PFSK-1 (cell line): ENCODE results near the gene RETREG1.

Source experiments
- FOXP2 ChIP-seq: optimal IDR thresholded peaks from 2 replicates; pipeline ENCODE3; 2011; ENCODE audit warnings: borderline replicate concordance, control low read depth, inconsistent platforms; ENCODE audit not compliant: insufficient read depth; ENCODE audit errors: extremely low read length, extremely low read depth
- POLR2AphosphoS5 ChIP-seq: IDR thresholded peaks from 2 replicates; pipeline ENCODE4 v1.6.1; 2012; ENCODE audit warnings: low read depth, mild to moderate bottlenecking, control low read depth, low read length, moderate library complexity
- SIN3A ChIP-seq: IDR thresholded peaks from 2 replicates; pipeline ENCODE4 v1.6.1; 2012; ENCODE audit warnings: mild to moderate bottlenecking, low read length, moderate library complexity, borderline replicate concordance; ENCODE audit not compliant: insufficient read depth
- TAF1 ChIP-seq: IDR thresholded peaks from 2 replicates; pipeline ENCODE4 v1.6.1; 2012; ENCODE audit warnings: low read length, control low read depth, borderline replicate concordance; ENCODE audit not compliant: insufficient read depth
- TF ChIP-seq, protein P1 (sequence below), 2 experiments: IDR thresholded peaks; 2 replicates each; pipeline versions ENCODE4 v1.6.1 to v1.8.0; 2011 to 2012; ENCODE audit warnings: low read depth in 2 of 2, low read length in 2 of 2, control low read depth in 1 of 2, inconsistent platforms in 1 of 2, mild to moderate bottlenecking in 1 of 2, moderate library complexity in 1 of 2; ENCODE audit not compliant: insufficient read depth in 1 of 2

Gene RETREG1

GRCh38 chr5:16663840-16664239 is 47.0 kb upstream of the RETREG1 start:
- TF ChIP-seq, protein P1, sequence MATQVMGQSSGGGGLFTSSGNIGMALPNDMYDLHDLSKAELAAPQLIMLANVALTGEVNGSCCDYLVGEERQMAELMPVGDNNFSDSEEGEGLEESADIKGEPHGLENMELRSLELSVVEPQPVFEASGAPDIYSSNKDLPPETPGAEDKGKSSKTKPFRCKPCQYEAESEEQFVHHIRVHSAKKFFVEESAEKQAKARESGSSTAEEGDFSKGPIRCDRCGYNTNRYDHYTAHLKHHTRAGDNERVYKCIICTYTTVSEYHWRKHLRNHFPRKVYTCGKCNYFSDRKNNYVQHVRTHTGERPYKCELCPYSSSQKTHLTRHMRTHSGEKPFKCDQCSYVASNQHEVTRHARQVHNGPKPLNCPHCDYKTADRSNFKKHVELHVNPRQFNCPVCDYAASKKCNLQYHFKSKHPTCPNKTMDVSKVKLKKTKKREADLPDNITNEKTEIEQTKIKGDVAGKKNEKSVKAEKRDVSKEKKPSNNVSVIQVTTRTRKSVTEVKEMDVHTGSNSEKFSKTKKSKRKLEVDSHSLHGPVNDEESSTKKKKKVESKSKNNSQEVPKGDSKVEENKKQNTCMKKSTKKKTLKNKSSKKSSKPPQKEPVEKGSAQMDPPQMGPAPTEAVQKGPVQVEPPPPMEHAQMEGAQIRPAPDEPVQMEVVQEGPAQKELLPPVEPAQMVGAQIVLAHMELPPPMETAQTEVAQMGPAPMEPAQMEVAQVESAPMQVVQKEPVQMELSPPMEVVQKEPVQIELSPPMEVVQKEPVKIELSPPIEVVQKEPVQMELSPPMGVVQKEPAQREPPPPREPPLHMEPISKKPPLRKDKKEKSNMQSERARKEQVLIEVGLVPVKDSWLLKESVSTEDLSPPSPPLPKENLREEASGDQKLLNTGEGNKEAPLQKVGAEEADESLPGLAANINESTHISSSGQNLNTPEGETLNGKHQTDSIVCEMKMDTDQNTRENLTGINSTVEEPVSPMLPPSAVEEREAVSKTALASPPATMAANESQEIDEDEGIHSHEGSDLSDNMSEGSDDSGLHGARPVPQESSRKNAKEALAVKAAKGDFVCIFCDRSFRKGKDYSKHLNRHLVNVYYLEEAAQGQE (IDR thresholded peaks at IDR 0.05; ENCODE audit: insufficient read depth in 1 of 2, low read depth in 2 of 2, low read length in 2 of 2) = no peak
- TF ChIP-seq SIN3A = no peak
- no peak for TF ChIP-seq POLR2AphosphoS5
- TF ChIP-seq FOXP2 = no peak
- no peak for TF ChIP-seq TAF1

DNA sequence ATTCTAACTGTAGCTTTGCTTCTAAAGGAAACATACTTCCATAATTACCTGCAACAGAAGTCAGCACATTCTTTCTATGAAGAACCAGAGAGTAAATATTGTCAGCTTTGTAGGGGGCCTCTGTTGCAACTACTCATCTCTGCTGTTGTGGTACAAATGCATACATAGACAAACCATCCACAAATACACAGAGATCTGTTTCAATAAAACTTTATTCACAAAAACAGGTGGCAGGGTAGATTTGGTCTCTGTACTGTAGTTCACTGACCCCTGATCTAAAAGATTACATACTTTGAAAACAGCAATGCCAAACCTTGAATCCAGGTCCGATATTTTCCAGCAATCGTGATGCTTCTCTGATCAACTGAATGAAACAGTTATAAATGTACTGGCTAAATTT is 44.9 kb upstream of the RETREG1 start:
- no peak for TF ChIP-seq FOXP2
- TF ChIP-seq POLR2AphosphoS5 = no peak
- no peak for TF ChIP-seq TAF1
- no peak for TF ChIP-seq SIN3A
- TF ChIP-seq, protein P1 (IDR thresholded peaks at IDR 0.05; ENCODE audit: insufficient read depth in 1 of 2, low read depth in 2 of 2, low read length in 2 of 2) = no peak

DNA sequence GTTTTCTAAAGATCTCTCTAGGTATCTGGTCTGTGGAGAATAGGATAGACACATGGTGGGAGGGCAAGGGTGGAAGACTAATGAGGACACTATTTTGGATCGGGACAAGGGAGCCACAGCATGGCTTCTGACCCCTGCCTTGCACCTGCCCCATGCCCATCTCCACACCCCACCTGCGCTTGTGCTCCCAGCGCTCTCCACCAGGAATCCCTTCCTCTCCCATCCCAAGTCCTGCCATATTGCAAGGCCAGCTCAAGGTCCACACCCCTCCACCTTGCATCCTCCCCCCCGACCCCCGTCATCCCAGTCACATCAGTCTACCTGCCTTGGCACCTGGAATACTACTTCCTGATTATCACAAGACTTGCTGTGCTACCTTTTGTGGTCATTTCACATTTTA is 44.2 kb upstream of the RETREG1 start:
- TF ChIP-seq, protein P1 (IDR thresholded peaks at IDR 0.05; ENCODE audit: insufficient read depth in 1 of 2, low read depth in 2 of 2, low read length in 2 of 2) = no peak
- TF ChIP-seq FOXP2 = no peak
- TF ChIP-seq TAF1 = no peak
- TF ChIP-seq SIN3A = no peak
- TF ChIP-seq POLR2AphosphoS5 = no peak

DNA sequence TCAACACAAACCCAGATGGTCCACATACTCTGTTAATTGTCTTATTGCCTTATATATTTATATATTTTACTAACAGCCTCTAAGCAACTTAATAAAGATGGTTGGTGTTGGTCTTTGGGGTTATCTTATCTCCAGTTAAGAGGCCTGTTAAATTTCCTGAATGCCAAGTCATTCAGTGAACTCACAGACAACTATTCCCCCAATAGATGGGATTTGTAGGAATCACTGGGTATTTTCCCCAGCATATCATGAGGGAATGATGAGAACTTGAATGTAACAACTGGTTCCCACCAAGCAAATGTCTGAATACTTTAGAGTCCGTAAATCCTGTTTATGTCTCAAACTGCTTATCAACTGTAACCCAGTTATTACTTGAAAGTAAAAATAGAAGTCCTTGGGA is 42.7 kb upstream of the RETREG1 start:
- TF ChIP-seq, protein P1 (IDR thresholded peaks at IDR 0.05; ENCODE audit: insufficient read depth in 1 of 2, low read depth in 2 of 2, low read length in 2 of 2) = no peak
- TF ChIP-seq SIN3A = no peak
- no peak for TF ChIP-seq TAF1
- TF ChIP-seq FOXP2 = no peak
- no peak for TF ChIP-seq POLR2AphosphoS5
